Ureter (tissue), 1 donor: Measurements from ENCODE around the gene COL5A1. TPM values are rescaled to one million over a fixed set of nuclear protein-coding genes. Genes with fewer than 3 reads are reported as not detected.
A peak's percentile ranks its signal among the peaks of the same experiment; 100 is the strongest.
"Not testable (repeated sequence)": the region's sequence is repeated elsewhere in the genome, so short reads cannot be mapped to it uniquely, and the experiment has no call there.

ENCODE experiments used
- DNase-seq: peaks from one replicate; pipeline ENCODE4 v3.0.0-alpha.2; 2020; ENCODE audit warnings: low spot score
- total RNA-seq: library from RNA; stranded (reverse); gene quantifications from one replicate; pipeline ENCODE4 v1.2.4, GENCODE V29; 2023
- donor health status: DM: yes; HTN: yes; CAD: no.

The COL5A1 gene
- total RNA-seq, 1 donor from 2014 or later, result 64.7 TPM

GRCh38 chr9:134676886-134677285 is 35.3 kb downstream of the COL5A1 start:
- DNase-seq, result no peak

- no peak for DNase-seq
Measured at GRCh38 chr9:134677743-134678142, 36.1 kb downstream of the COL5A1 start.

- DNase-seq, result no peak
Measured at GRCh38 chr9:134678206-134678605, 36.6 kb downstream of the COL5A1 start.

- DNase-seq, result no peak
Measured at GRCh38 chr9:134678666-134679443, 37.3 kb downstream of the COL5A1 start.

GRCh38 chr9:134679616-134680392 is 38.2 kb downstream of the COL5A1 start:
- DNase-seq, result no peak

- DNase-seq, result no peak
Measured at GRCh38 chr9:134680393-134681060, 38.9 kb downstream of the COL5A1 start.

GRCh38 chr9:134681061-134681661 is 39.6 kb downstream of the COL5A1 start:
- no peak for DNase-seq

GRCh38 chr9:134682026-134682425 is 40.4 kb downstream of the COL5A1 start:
- no peak for DNase-seq

- DNase-seq, result no peak
Measured at GRCh38 chr9:134682651-134683364, 41.2 kb downstream of the COL5A1 start.

- DNase-seq, result no peak
Measured at GRCh38 chr9:134683714-134684374, 42.2 kb downstream of the COL5A1 start.

GRCh38 chr9:134684375-134684723 is 42.7 kb downstream of the COL5A1 start:
- DNase-seq, result no peak

GRCh38 chr9:134684941-134685340 is 43.3 kb downstream of the COL5A1 start:
- not testable (repeated sequence) for DNase-seq

- no peak for DNase-seq
Measured at GRCh38 chr9:134685784-134686183, 44.2 kb downstream of the COL5A1 start.

- no peak for DNase-seq
Measured at GRCh38 chr9:134686896-134687295, 45.3 kb downstream of the COL5A1 start.

- DNase-seq, result no peak
Measured at GRCh38 chr9:134687556-134687955, 46.0 kb downstream of the COL5A1 start.

GRCh38 chr9:134688231-134688630 is 46.6 kb downstream of the COL5A1 start:
- DNase-seq, result no peak

- DNase-seq, result no peak
Measured at GRCh38 chr9:134688661-134689320, 47.2 kb downstream of the COL5A1 start.

- peak; percentile 72 for DNase-seq
Measured at GRCh38 chr9:134689321-134690181, 47.9 kb downstream of the COL5A1 start.

GRCh38 chr9:134690301-134690751 is 48.7 kb downstream of the COL5A1 start:
- DNase-seq, result no peak
